Panc1 (cell line): ENCODE results near the gene TLR10. TPM values are rescaled to one million over a fixed set of nuclear protein-coding genes. Genes with fewer than 3 reads are reported as not detected.

Experiments
- ATAC-seq: fragments of 200-7000 bp; cut with Tn5 transposase; 2 replicates; pipeline ENCODE4 v1.9.1; 2020; ENCODE audit warnings: mild to moderate bottlenecking, moderate library complexity
- BruUV-seq: library from RNA; stranded (reverse); fragments of 400-500 nt; replicated peaks from 2 replicates; lab custom pipeline; 2021; lab: Mats Ljungman, UMichigan
- CTCF ChIA-PET: fragments of 300-600 bp; sonication (Branson Sonifier 250); formaldehyde crosslinking; loops from one replicate; lab custom pipeline; 2022; ENCODE audit warnings: antibody characterized with exemption; lab: Charles Lee
- POLR2A ChIA-PET: fragments of 300-600 bp; sonication (Branson Sonifier 250); formaldehyde crosslinking; loops from one replicate; lab custom pipeline; 2022; ENCODE audit warnings: antibody characterized with exemption; lab: Charles Lee
- DNase-seq: peaks from one replicate; pipeline ENCODE4 v3.0.0-alpha.2; 2010; ENCODE audit warnings: low read depth, low spot score
- H3K27ac ChIP-seq: 2 replicates; pipeline ENCODE4 v1.5.1; 2011; ENCODE audit warnings: mild to moderate bottlenecking, low read length, inconsistent platforms
- H3K27me3 ChIP-seq: fragments of 200-500 bp; sonication (Bioruptor generic); 2 replicates; pipeline ENCODE4 v1.6.0; 2014; ENCODE audit warnings: low read length, inconsistent platforms; ENCODE audit not compliant: control insufficient read depth, insufficient read depth
- H3K36me3 ChIP-seq: fragments of 200-500 bp; sonication (Bioruptor generic); 2 replicates; pipeline ENCODE4 v1.5.1; 2014; ENCODE audit warnings: inconsistent platforms, mild to moderate bottlenecking, low read length, moderate library complexity; ENCODE audit not compliant: control insufficient read depth, insufficient read depth
- H3K4me1 ChIP-seq: 2 replicates; pipeline ENCODE4 v1.5.1; 2011; ENCODE audit warnings: inconsistent platforms, mild to moderate bottlenecking, low read length, moderate library complexity; ENCODE audit not compliant: control insufficient read depth, insufficient read depth
- H3K4me3 ChIP-seq, 2 experiments: 2 replicates each; pipeline ENCODE4 v1.5.1; 2011 to 2012; ENCODE audit warnings: low read depth in 2 of 2, low read length in 2 of 2, mild to moderate bottlenecking in 2 of 2, inconsistent platforms in 1 of 2, moderate library complexity in 1 of 2
- H3K9me3 ChIP-seq: fragments of 200-500 bp; sonication (Bioruptor generic); 2 replicates; pipeline ENCODE4 v1.5.1; 2014; ENCODE audit warnings: low read depth, mild to moderate bottlenecking, inconsistent platforms, low read length, moderate library complexity; ENCODE audit not compliant: control insufficient read depth, insufficient read depth
- CTCF ChIP-seq: fragments of 450-650 bp; IDR thresholded peaks from 2 replicates; pipeline ENCODE4 v1.5.1; 2017; ENCODE audit warnings: mild to moderate bottlenecking
- POLR2AphosphoS5 ChIP-seq: IDR thresholded peaks from 2 replicates; pipeline ENCODE4 v1.6.1; 2012; ENCODE audit warnings: mild to moderate bottlenecking, low read depth, low read length, moderate library complexity
- REST ChIP-seq, 2 experiments: IDR thresholded peaks; 2 replicates each; pipeline ENCODE4 v1.6.1; 2011 to 2012; ENCODE audit warnings: low read depth in 2 of 2, control low read depth in 1 of 2, low read length in 1 of 2, mild to moderate bottlenecking in 1 of 2, moderate library complexity in 1 of 2; ENCODE audit not compliant: insufficient read depth in 1 of 2
- SIN3A ChIP-seq: IDR thresholded peaks from 2 replicates; pipeline ENCODE4 v1.6.1; 2012; ENCODE audit warnings: low read depth, mild to moderate bottlenecking, low read length, moderate library complexity, borderline replicate concordance; ENCODE audit not compliant: insufficient read depth
- TCF7L2 ChIP-seq: IDR thresholded peaks from 2 replicates; pipeline ENCODE4 v1.6.1; 2011; ENCODE audit warnings: mild to moderate bottlenecking, low read depth, low read length, inconsistent platforms
- in situ Hi-C: cut with HindIII; loops from 2 replicates; pipeline ENCODE4 v1.10.0; 2016; ENCODE audit warnings: low sequenced_read_pairs, low pct_unique_long_range_greater_than_20kb
- intact Hi-C: fragments of 100-400 bp; cut with micrococcal nuclease; formaldehyde crosslinking; loops from one replicate; pipeline ENCODE4 v1.10.0; 2022; ENCODE audit not compliant: unreplicated experiment
- total RNA-seq: library from RNA; stranded (reverse); gene quantifications from one replicate; pipeline ENCODE4 v1.2.1, GENCODE V29; 2021; ENCODE audit not compliant: unreplicated experiment

Gene TLR10
- total RNA-seq, 1 experiment from 2014 or later: 0.05 TPM

GRCh38 chr4:38795087-38795486, 12.3 kb upstream of the TLR10 start:
- ChIA-PET CTCF (no interaction called here), POLR2A (interaction anchor here (0.5 kb wide), 1 partner anchor 66 kb away, joined by 3 read pairs; no protein-coding TSS in a partner anchor)
- no peak overlapping the region for H3K27ac ChIP-seq
- TF ChIP-seq SIN3A (no peak), CTCF (no peak), POLR2AphosphoS5 (no peak), REST (IDR thresholded peaks at IDR 0.05; ENCODE audit: insufficient read depth in 1 of 2, low read depth in 2 of 2, low read length in 1 of 2) (no peak), TCF7L2 (no peak)
- no peaks in the 10 kb centered on the region for H3K9me3 ChIP-seq
- no peaks in the 10 kb centered on the region for H3K4me1 ChIP-seq
- in situ Hi-C loops (no loop called here), intact Hi-C loops (no loop called here)
- no peaks in the 10 kb centered on the region for H3K36me3 ChIP-seq
- no TSS peak for BruUV-seq
- no peaks in the 10 kb centered on the region for H3K27me3 ChIP-seq
- ATAC-seq (no peak), DNase-seq (no peak)
- no peak overlapping the region for H3K4me3 ChIP-seq

GRCh38 chr4:38794051-38794450, 11.3 kb upstream of the TLR10 start:
- Histone ChIP-seq H3K4me1 (no peaks in the 10 kb centered on the region), H3K36me3 (no peaks in the 10 kb centered on the region), H3K9me3 (no peaks in the 10 kb centered on the region), H3K27me3 (no peaks in the 10 kb centered on the region), H3K4me3 (no peak overlapping the region), H3K27ac (no peak overlapping the region)
- CTCF ChIA-PET: no interaction called here
- BruUV-seq: no TSS peak
- in situ Hi-C loops (no loop called here), intact Hi-C loops (no loop called here)
- DNase-seq (no peak), ATAC-seq (no peak)
- no peak for TF ChIP-seq SIN3A
- no peak for TF ChIP-seq CTCF
- TF ChIP-seq REST (IDR thresholded peaks at IDR 0.05; ENCODE audit: insufficient read depth in 1 of 2, low read depth in 2 of 2, low read length in 1 of 2): no peak
- TF ChIP-seq TCF7L2: no peak
- no peak for TF ChIP-seq POLR2AphosphoS5
- POLR2A ChIA-PET: no interaction called here
